ENCODE results near the gene AIFM3.

GRCh38 chr22:20944042-20944441 lies 23.0 kb upstream of the AIFM3 start:
- no peak for TF ChIP-seq CTCF (IDR thresholded peaks at IDR 0.05; ENCODE audit: low read depth, low read length)
- no peak for TF ChIP-seq EZH2phosphoT487 (IDR thresholded peaks at IDR 0.05; ENCODE audit: low read depth)

Data from OCI-LY3 (cell line).